ENCODE measurements around the gene ANKRD33.
"Not testable (repeated sequence)": the region's sequence is repeated elsewhere in the genome, so short reads cannot be mapped to it uniquely, and the experiment has no call there.

The ANKRD33 gene

GRCh38 chr12:51879102-51879501, 8.8 kb upstream of the ANKRD33 start:
- H3K4me3 ChIP-seq (ENCODE audit: low read length in 2 of 2): no peak overlapping the region
- no peaks in the 10 kb centered on the region for H3K4me1 ChIP-seq (ENCODE audit: control insufficient read depth, insufficient read depth, low read length)

GRCh38 chr12:51883295-51883694, 4.6 kb upstream of the ANKRD33 start:
- Histone ChIP-seq H3K9me3 (ENCODE audit: control insufficient read depth in 2 of 2, low read length in 2 of 2) (no peaks in the 10 kb centered on the region), H3K4me3 (ENCODE audit: low read length in 2 of 2) (no peak overlapping the region), H3K27ac (ENCODE audit: low read length) (no peak overlapping the region), H3K36me3 (ENCODE audit: control insufficient read depth in 2 of 2, insufficient read depth in 2 of 2, low read length in 2 of 2) (no peaks in the 10 kb centered on the region), H3K27me3 (ENCODE audit: control insufficient read depth in 1 of 2, insufficient read depth in 2 of 2, low read length in 2 of 2) (peaks cover 0 to 4% of the 10 kb centered on the region in 2 donors), H3K4me1 (ENCODE audit: control insufficient read depth, insufficient read depth, low read length) (peaks cover 2% of the 10 kb centered on the region), H3K9ac (ENCODE audit: low read length in 2 of 2) (no peak overlapping the region)

More at GRCh38 chr12:51879102-51879501, 8.8 kb upstream of the ANKRD33 start:
- no peak overlapping the region for H3K9ac ChIP-seq (ENCODE audit: low read length in 2 of 2)
- H3K27me3 ChIP-seq (ENCODE audit: control insufficient read depth in 1 of 2, insufficient read depth in 2 of 2, low read length in 2 of 2): no peaks in the 10 kb centered on the region
- no peak overlapping the region for H3K27ac ChIP-seq (ENCODE audit: low read length)
- H3K9me3 ChIP-seq (ENCODE audit: control insufficient read depth in 2 of 2, low read length in 2 of 2): no peaks in the 10 kb centered on the region
- no peaks in the 10 kb centered on the region for H3K36me3 ChIP-seq (ENCODE audit: control insufficient read depth in 2 of 2, insufficient read depth in 2 of 2, low read length in 2 of 2)

- Histone ChIP-seq H3K27me3 (ENCODE audit: control insufficient read depth in 1 of 2, insufficient read depth in 2 of 2, low read length in 2 of 2) (peaks cover 4 to 8% of the 10 kb centered on the region in 2 donors), H3K27ac (ENCODE audit: low read length) (no peak overlapping the region), H3K9ac (ENCODE audit: low read length in 2 of 2) (no peak overlapping the region), H3K9me3 (ENCODE audit: control insufficient read depth in 2 of 2, low read length in 2 of 2) (no peaks in the 10 kb centered on the region), H3K4me1 (ENCODE audit: control insufficient read depth, insufficient read depth, low read length) (peaks cover 2% of the 10 kb centered on the region), H3K4me3 (ENCODE audit: low read length in 2 of 2) (no peak overlapping the region), H3K36me3 (ENCODE audit: control insufficient read depth in 2 of 2, insufficient read depth in 2 of 2, low read length in 2 of 2) (no peaks in the 10 kb centered on the region)
These were observed 3.8 kb upstream of the ANKRD33 start for GRCh38 chr12:51883998-51884675.

- Histone ChIP-seq H3K4me3 (ENCODE audit: low read length in 2 of 2) (no peak overlapping the region), H3K9ac (ENCODE audit: low read length in 2 of 2) (no peak overlapping the region), H3K36me3 (ENCODE audit: control insufficient read depth in 2 of 2, insufficient read depth in 2 of 2, low read length in 2 of 2) (no peaks in the 10 kb centered on the region), H3K4me1 (ENCODE audit: control insufficient read depth, insufficient read depth, low read length) (peaks cover 2% of the 10 kb centered on the region), H3K9me3 (ENCODE audit: control insufficient read depth in 2 of 2, low read length in 2 of 2) (no peaks in the 10 kb centered on the region), H3K27me3 (ENCODE audit: control insufficient read depth in 1 of 2, insufficient read depth in 2 of 2, low read length in 2 of 2) (peaks cover 5 to 8% of the 10 kb centered on the region in 2 donors), H3K27ac (ENCODE audit: low read length) (no peak overlapping the region)
These were observed 3.1 kb upstream of the ANKRD33 start for GRCh38 chr12:51884676-51885229.

GRCh38 chr12:51885294-51886020, 2.4 kb upstream of the ANKRD33 start:
- H3K9me3 ChIP-seq (ENCODE audit: control insufficient read depth in 2 of 2, low read length in 2 of 2); H3K27ac ChIP-seq (ENCODE audit: low read length); H3K27me3 ChIP-seq (ENCODE audit: control insufficient read depth in 1 of 2, insufficient read depth in 2 of 2, low read length in 2 of 2); H3K4me1 ChIP-seq (ENCODE audit: control insufficient read depth, insufficient read depth, low read length); H3K9ac ChIP-seq (ENCODE audit: low read length in 2 of 2); H3K4me3 ChIP-seq (ENCODE audit: low read length in 2 of 2); H3K36me3 ChIP-seq (ENCODE audit: control insufficient read depth in 2 of 2, insufficient read depth in 2 of 2, low read length in 2 of 2): not testable (repeated sequence)

- H3K9ac ChIP-seq (ENCODE audit: low read length in 2 of 2): no peak overlapping the region
- no peak overlapping the region for H3K27ac ChIP-seq (ENCODE audit: low read length)
These were observed 1.7 kb upstream of the ANKRD33 start for GRCh38 chr12:51886021-51886710.

GRCh38 chr12:51888316-51889215, 663 bp downstream of the ANKRD33 start:
- peaks cover 5 to 11% of the 10 kb centered on the region in 2 donors for H3K27me3 ChIP-seq (ENCODE audit: control insufficient read depth in 1 of 2, insufficient read depth in 2 of 2, low read length in 2 of 2)
- H3K4me3 ChIP-seq (ENCODE audit: low read length in 2 of 2): no peak overlapping the region
- no peak overlapping the region for H3K9ac ChIP-seq (ENCODE audit: low read length in 2 of 2)
- H3K4me1 ChIP-seq (ENCODE audit: control insufficient read depth, insufficient read depth, low read length): peaks cover 2% of the 10 kb centered on the region
- no peaks in the 10 kb centered on the region for H3K36me3 ChIP-seq (ENCODE audit: control insufficient read depth in 2 of 2, insufficient read depth in 2 of 2, low read length in 2 of 2)
- no peak overlapping the region for H3K27ac ChIP-seq (ENCODE audit: low read length)
- no peaks in the 10 kb centered on the region for H3K9me3 ChIP-seq (ENCODE audit: control insufficient read depth in 2 of 2, low read length in 2 of 2)

More at GRCh38 chr12:51886021-51886710, 1.7 kb upstream of the ANKRD33 start:
- H3K4me3 ChIP-seq (ENCODE audit: low read length in 2 of 2): no peak overlapping the region
- no peaks in the 10 kb centered on the region for H3K36me3 ChIP-seq (ENCODE audit: control insufficient read depth in 2 of 2, insufficient read depth in 2 of 2, low read length in 2 of 2)
- no peaks in the 10 kb centered on the region for H3K9me3 ChIP-seq (ENCODE audit: control insufficient read depth in 2 of 2, low read length in 2 of 2)
- peaks cover 5 to 11% of the 10 kb centered on the region in 2 donors for H3K27me3 ChIP-seq (ENCODE audit: control insufficient read depth in 1 of 2, insufficient read depth in 2 of 2, low read length in 2 of 2)
- H3K4me1 ChIP-seq (ENCODE audit: control insufficient read depth, insufficient read depth, low read length): peaks cover 2% of the 10 kb centered on the region

GRCh38 chr12:51889216-51890132, 1.6 kb downstream of the ANKRD33 start:
- Histone ChIP-seq H3K27me3 (ENCODE audit: control insufficient read depth in 1 of 2, insufficient read depth in 2 of 2, low read length in 2 of 2) (peaks cover 5 to 11% of the 10 kb centered on the region in 2 donors), H3K36me3 (ENCODE audit: control insufficient read depth in 2 of 2, insufficient read depth in 2 of 2, low read length in 2 of 2) (no peaks in the 10 kb centered on the region), H3K9ac (ENCODE audit: low read length in 2 of 2) (no peak overlapping the region), H3K27ac (ENCODE audit: low read length) (no peak overlapping the region), H3K4me3 (ENCODE audit: low read length in 2 of 2) (no peak overlapping the region), H3K9me3 (ENCODE audit: control insufficient read depth in 2 of 2, low read length in 2 of 2) (no peaks in the 10 kb centered on the region), H3K4me1 (ENCODE audit: control insufficient read depth, insufficient read depth, low read length) (peaks cover 2% of the 10 kb centered on the region)

GRCh38 chr12:51890133-51890464, 2.2 kb downstream of the ANKRD33 start:
- Histone ChIP-seq H3K36me3 (ENCODE audit: control insufficient read depth in 2 of 2, insufficient read depth in 2 of 2, low read length in 2 of 2) (no peaks in the 10 kb centered on the region), H3K4me3 (ENCODE audit: low read length in 2 of 2) (no peak overlapping the region), H3K4me1 (ENCODE audit: control insufficient read depth, insufficient read depth, low read length) (peaks cover 2% of the 10 kb centered on the region), H3K9ac (ENCODE audit: low read length in 2 of 2) (no peak overlapping the region), H3K9me3 (ENCODE audit: control insufficient read depth in 2 of 2, low read length in 2 of 2) (no peaks in the 10 kb centered on the region), H3K27me3 (ENCODE audit: control insufficient read depth in 1 of 2, insufficient read depth in 2 of 2, low read length in 2 of 2) (peaks cover 5 to 11% of the 10 kb centered on the region in 2 donors), H3K27ac (ENCODE audit: low read length) (no peak overlapping the region)
